Adipose tissue (tissue), 3 donors: ENCODE results near the gene ASCC1. TPM values are rescaled to one million over a fixed set of nuclear protein-coding genes. Genes with fewer than 3 reads are reported as not detected.

ENCODE experiments used
- H3K27ac ChIP-seq: one replicate; pipeline ENCODE4 v1.5.1; 2013; ENCODE audit warnings: low read depth, low read length
- WGBS, 3 donors: extraction: QIAGEN DNeasy Blood & Tissue Kit; methylation state at CpG; one replicate each; pipeline ENCODE4 v1.1.7; 2013; 5-methylcytosine and 5-hydroxymethylcytosine counted together
- polyA plus RNA-seq, 3 donors: library from polyadenylated mRNA; stranded (reverse); fragments of 200-250 nt; gene quantifications; one replicate each; pipeline ENCODE4 v1.2.3, GENCODE V29; 2013
- donor health status: healthy with polysubstance abuse.
- donor health status: Bipolar disorder and iron deficiency.
- donor health status: healthy.

The ASCC1 gene
- polyA plus RNA-seq, 3 donors: 13.3 to 34.1 (median 18.0) TPM

- WGBS, 3 donors: 82 to 91% (median 84%) methylated on average over 6 of the region's 6 CpGs
- H3K27ac ChIP-seq: no peak overlapping the region
Observed at GRCh38 chr10:72082856-72083789, 133.0 kb downstream of the ASCC1 start.

- no peak overlapping the region for H3K27ac ChIP-seq
- 74 to 84% (median 77%) methylated on average over 14 of the region's 14 CpGs for WGBS, 3 donors
Observed at GRCh38 chr10:72081772-72082590, 134.1 kb downstream of the ASCC1 start.

DNA sequence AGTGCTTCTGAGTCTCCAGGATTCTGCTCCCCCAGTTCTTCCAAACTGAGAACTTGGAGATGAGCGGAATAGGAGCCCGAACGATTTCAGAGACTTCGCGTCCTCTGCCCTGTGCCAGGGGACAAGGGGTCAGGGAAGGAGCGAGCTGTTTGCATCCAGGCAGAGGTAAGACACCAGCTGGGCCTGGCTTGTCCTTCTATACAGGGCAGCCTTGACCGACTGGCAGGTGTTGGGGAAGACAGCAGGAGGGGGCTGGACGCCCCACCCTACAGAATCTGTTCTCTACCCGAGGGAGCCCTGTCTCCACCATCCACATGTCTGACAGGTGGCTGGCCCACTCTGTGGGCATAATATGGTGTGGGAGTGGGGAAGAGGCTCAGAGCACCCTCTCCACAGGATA lies 134.9 kb downstream of the ASCC1 start:
- H3K27ac ChIP-seq: no peak overlapping the region
- WGBS, 3 donors: 90 to 93% (median 92%) methylated on average over 9 of the region's 9 CpGs

GRCh38 chr10:72080042-72080975 lies 135.8 kb downstream of the ASCC1 start:
- 79 to 88% (median 80%) methylated on average over 14 of the region's 14 CpGs for WGBS, 3 donors
- no peak overlapping the region for H3K27ac ChIP-seq

DNA sequence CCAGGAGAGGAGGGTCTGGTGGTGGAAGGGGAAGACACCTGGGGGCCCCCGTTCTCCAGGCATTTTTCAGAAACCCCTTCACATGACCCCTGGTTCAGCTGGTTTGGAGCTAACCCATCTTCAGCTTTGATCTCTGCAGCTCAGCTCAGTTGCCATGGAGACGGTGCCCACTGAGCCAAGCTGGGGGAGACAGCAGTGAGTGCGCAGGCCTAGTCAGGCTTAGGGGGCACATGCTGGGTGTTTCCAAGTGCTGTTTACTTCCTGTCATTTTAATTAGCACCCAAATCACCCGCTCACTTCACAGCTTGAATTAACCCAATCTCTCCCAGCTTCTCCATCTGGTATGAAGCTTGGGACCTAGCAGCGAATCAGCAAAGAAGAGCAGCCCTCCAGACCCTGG lies 136.7 kb downstream of the ASCC1 start:
- H3K27ac ChIP-seq: no peak overlapping the region
- 69 to 81% (median 74%) methylated on average over 5 of the region's 5 CpGs for WGBS, 3 donors

DNA sequence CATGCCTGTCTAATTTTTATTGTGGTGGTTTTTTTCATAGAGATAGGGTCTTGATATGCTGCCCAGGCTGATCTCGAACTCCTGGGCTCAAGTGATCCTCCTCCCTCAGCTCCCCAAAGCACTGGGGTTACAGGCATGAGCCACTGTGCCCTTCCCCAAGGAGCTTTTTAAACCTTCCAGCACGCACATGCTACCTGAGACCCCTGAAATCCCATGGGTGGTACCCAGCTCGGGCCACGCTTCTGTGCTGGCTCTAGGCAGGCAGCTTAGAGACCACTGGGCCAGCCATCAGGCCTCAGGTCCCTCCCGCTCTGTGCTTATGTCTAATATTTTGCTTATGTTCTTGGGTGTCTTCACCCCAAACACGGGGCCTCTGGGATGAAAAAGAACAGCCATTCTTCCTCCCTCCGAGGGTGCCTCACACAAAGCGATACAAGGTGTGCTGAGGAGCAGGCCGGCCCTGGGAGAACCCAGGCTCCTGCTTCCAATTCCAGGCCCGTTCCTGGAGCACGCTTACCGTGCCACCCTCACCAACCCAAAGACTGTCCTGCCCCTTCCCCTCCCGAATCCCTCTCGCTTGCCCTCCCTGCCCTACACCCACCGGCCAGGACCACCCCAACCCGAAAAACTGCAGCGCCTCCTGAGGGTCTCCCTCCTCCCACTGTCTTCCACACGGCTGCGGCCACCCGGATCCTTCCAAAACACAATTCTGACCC lies 138.6 kb downstream of the ASCC1 start:
- no peak overlapping the region for H3K27ac ChIP-seq
- 90 to 95% (median 91%) methylated on average over 20 of the region's 20 CpGs for WGBS, 3 donors

- H3K27ac ChIP-seq: no peak overlapping the region
- 65 to 79% (median 67%) methylated on average over 5 of the region's 5 CpGs for WGBS, 3 donors
Observed at GRCh38 chr10:72076756-72077155, 139.3 kb downstream of the ASCC1 start.

GRCh38 chr10:72075376-72076115 lies 140.5 kb downstream of the ASCC1 start:
- no peak overlapping the region for H3K27ac ChIP-seq
- 72 to 87% (median 74%) methylated on average over 12 of the region's 12 CpGs for WGBS, 3 donors

DNA sequence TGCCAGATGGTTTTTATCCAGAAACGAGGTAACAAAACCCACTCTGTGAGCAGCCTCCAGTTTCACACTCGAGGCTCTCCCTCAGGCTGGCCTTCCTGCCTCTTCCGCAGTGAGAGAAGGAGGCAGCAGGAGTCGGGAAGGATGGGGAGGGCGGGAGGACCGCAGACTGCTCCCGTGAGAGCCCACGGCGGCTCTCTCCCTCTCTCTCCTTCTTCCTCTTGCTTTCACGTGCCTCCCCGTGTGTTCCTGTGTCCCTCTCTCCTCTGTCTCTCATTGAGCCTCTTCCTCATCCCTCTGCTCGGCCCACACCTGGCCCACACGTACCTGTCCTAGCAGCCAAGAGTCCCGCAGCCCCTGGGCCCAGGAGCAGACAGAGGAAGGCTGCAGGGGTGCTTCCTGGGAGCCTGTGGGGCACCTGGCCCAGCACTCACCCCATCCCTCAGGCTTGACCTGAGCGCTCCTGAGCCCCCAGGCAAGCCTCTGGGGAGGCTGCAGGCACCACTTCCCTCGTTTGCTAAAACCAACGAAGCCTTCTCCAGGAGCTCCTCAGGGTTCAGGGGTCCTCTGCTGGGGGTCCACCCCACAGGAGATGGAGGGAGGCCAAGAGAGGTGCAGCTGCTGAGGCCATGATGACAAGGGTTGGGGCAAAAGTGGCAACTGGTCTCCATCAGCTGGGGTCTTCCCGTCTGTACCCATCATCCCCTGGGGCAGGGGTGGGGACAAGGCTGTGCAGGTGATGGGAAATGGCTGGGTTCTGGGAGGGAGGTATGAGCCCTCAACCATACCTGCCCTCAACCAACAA lies 141.3 kb downstream of the ASCC1 start:
- H3K27ac ChIP-seq: no peak overlapping the region
- 74 to 82% (median 74%) methylated on average over 18 of the region's 18 CpGs for WGBS, 3 donors

DNA sequence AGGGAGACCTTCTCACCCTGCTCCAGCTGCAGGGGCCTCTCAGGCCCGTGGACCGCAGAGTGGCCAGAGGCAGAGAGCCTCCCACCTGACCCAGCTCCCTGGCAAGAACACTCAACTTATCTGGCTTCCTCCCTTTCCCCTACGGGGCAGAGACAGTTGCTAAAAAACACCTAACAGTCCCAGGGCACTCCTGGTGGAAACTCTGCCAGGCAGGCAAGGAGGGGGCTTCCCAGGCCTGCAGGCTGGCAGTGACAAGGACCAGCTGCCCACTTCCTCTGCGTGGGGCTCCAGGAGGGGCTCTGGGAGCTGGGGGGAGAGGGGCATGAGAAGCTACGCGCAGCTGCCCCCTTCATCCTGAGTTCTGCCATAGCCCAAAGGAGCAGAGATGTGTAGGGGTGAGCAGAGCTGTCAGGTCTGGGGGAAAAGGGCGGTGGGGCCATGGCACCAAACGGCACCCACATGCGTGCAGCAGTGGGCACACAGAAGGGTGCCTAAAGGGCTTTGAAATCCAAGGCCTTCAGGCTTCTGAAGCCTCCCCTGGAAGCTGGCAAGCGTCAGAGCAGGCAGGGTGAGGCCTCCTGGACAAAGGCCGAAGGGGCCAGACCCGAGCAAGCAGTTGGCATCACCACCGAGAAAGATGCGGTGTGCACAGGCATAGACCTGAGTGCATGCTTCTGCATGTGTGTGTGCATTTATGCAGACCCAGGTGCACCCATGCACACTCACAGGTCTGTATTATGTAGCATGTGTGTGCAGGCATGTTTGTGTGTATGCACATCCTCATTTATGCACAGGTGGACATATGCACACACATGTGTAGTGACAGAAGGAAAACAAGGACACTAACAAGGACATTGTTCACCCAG lies 142.1 kb downstream of the ASCC1 start:
- H3K27ac ChIP-seq: no peak overlapping the region
- WGBS, 3 donors: 56 to 78% (median 69%) methylated on average over 14 of the region's 14 CpGs

DNA sequence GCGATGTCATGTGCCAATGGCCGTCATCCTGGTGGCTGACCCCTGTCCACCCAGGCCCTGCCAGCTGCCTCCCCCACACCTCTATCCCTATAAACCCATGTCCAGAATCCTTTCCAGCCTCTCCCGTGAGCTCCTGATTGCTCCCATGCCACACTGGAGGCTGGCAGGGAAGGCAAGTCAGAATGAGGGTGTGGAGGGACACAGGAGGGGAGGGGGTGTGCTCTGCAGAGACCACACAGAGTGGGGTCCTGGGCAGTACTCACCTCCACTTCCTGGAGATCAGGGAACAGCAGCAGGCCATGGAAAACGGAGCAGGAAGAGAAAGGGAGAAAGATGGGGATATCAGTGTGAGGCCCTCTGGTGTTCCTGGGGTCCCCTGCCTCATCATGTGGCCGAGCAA lies 143.4 kb downstream of the ASCC1 start:
- WGBS, 3 donors: 91 to 93% (median 93%) methylated on average over 5 of the region's 5 CpGs
- no peak overlapping the region for H3K27ac ChIP-seq

DNA sequence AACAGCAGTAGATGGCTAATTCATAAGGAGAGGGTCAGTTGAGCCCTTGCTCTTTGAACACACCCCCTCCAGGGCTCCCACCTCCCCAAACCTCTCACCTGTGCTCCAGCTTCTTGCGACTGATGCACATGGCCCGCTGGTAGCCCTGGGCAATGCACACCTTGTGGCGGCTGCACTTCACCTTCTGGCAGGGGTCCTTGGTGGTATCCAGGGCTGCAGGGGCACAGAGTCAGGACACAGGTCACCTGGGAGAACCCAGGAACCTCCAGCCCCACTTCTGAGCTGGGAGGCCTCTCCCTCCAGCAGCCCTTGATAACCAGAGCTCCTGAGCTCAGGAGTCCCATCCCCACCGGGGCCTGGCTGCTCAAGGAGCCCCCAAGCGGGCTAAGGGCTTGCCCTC lies 144.0 kb downstream of the ASCC1 start:
- no peak overlapping the region for H3K27ac ChIP-seq
- 93 to 99% (median 95%) methylated on average over 5 of the region's 5 CpGs for WGBS, 3 donors

- no peak overlapping the region for H3K27ac ChIP-seq
- WGBS, 3 donors: 63 to 84% (median 67%) methylated on average over 7 of the region's 7 CpGs
Observed at GRCh38 chr10:72069751-72070526, 146.1 kb downstream of the ASCC1 start.

- H3K27ac ChIP-seq: no peak overlapping the region
- 37 to 76% (median 69%) methylated on average over 12 of the region's 12 CpGs for WGBS, 3 donors
Observed at GRCh38 chr10:72068901-72069446, 147.1 kb downstream of the ASCC1 start.
